Measurements from ENCODE around the gene SKP1.
A peak's percentile ranks its signal among the peaks of the same experiment; 100 is the strongest.
"Not testable (repeated sequence)": the region's sequence is repeated elsewhere in the genome, so short reads cannot be mapped to it uniquely, and the experiment has no call there.

Gene SKP1

DNA sequence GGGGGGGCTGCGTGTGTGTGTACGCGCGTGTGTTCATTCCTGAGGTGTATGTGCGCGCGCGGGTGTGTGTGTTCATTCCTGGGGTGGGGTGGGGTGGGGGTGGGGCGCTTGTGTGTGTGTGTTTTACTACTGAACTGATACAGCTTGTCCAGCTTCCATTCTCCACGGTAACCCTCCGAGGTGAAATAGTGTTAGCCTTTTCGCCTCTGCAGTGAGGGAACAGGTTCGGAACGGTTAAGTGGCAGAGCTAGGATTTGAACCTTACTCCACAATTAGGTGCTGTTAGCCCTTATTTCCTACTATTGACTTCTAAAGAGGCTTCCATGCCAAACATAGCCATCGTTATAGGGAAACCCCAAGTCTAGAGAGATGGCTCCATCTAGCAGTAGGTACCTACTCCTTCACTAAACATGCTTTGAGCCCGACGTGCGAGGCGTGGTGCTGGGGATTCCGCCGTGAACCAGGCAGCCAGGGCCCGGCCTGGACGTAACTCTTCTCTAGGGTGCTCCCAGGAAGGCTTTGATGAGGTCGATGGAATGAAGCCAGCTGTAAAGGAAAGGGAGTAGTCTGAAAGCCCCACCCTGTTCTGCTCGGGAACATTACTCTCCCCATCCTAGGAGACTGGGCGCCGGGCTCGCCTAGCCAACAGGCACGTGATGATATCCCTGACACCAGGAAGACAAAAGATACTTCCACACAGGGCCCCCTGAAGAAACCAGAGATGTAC lies 782 bp upstream of the SKP1 start:
- no peak for DNase-seq

DNA sequence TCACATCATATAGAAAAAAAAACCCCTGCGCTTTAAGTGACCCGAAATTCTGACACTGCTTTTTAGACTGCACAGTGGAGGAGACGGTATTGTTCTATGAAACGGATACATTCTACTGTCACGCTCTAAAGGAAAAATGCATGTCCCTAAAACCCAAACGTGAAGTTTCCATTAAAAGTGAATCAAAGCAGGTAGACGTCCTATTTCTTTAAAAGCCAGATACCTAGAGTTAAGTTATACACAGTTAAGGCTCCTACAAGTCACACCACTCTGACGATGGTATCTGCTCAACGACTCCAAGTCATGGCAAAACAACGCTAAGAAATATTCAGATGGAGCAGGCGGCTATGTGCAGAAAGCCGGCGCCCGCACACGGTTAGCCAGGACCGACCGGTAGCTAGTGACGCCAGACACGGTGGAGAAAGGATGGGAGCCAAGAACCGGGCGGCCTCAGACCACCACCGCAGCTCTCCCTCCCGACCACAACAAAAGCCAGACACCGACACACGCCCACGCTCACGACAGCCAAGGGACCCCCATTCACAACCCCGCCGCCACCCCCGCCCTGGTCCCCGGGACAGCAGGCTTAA lies 734 bp downstream of the SKP1 start:
- peak; percentile 59 for DNase-seq

DNA sequence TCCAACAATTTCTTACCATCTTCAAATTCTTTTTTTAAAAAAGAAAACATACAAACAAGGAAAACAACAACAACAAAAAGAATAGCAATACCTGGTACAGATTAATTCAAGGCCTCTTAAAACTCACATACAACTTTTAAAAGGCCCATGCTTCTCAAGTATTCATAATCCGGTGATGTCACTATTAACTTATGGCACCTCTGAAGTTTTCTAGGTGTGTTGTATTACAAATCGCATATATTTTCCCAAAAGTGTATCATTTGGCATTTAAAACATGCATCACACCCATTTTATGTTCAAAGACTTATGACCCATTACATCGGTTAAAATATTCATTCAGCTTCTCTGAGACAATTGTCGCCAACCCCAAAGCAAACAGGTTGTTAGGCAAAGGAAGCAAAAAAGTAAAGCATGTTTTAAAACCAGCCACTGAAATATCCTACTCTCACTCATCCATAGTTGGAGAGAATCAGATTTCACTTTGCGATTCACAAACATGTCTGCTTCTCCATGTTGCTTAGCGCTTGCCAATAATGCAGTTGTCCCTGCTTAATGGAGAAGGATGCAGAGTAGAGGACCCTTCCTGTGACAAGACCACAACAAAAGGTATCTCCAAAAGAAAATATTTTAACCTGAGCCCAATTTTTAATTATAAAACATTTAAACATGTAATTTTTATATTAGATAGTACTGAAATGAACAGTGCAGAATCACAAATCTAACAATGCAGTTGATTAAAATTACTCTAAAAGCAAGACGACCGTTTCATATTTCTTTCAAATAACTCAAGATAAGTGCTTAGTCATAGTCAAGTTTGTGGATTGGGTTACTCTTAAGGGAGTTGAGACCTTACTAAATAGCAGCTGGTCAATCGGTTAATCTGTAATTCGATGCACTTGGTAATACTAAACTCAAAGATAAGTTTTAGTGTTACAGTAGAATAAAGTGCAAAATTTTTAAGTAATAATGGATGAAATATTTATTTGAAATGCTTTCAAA lies 1.6 kb downstream of the SKP1 start:
- DNase-seq, result no peak

DNA sequence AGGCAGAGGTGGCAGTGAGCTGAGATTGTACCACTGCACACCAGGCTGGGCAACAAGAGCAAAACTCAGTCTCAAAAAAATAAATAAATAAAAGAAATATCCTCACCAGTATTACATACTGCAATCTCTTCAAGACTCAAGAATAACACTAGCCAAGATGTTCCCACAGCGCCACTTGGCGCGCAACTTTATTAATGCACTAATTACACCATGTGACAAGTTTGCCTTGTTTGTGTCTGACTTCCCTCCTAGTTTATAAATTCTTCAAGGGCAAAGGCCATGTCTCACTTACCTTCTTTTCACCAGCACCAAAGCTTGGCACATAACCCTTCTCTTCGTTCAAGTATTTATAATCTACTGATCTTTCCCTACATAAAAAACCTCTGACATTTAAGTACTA lies 4.8 kb downstream of the SKP1 start:
- no peak for DNase-seq

DNA sequence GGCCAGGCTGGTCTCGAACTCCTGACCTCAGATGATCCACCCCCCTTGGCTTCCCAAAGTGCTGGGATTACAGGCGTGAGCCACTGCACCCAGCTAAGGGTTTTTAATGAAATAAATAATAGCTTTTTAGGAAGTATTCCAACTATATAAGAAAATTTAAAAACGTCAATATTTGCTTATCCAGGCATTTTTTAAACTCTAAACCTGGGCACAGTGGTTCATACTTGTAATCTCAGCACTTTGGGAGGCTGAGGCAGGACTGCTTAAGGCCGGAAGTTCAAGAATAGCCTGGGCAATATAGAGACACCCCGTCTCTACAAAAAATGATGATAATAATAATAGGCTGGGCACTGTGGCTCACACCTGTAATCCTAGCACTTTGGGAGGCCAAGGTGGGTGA lies 14.2 kb downstream of the SKP1 start:
- DNase-seq, result no peak

DNA sequence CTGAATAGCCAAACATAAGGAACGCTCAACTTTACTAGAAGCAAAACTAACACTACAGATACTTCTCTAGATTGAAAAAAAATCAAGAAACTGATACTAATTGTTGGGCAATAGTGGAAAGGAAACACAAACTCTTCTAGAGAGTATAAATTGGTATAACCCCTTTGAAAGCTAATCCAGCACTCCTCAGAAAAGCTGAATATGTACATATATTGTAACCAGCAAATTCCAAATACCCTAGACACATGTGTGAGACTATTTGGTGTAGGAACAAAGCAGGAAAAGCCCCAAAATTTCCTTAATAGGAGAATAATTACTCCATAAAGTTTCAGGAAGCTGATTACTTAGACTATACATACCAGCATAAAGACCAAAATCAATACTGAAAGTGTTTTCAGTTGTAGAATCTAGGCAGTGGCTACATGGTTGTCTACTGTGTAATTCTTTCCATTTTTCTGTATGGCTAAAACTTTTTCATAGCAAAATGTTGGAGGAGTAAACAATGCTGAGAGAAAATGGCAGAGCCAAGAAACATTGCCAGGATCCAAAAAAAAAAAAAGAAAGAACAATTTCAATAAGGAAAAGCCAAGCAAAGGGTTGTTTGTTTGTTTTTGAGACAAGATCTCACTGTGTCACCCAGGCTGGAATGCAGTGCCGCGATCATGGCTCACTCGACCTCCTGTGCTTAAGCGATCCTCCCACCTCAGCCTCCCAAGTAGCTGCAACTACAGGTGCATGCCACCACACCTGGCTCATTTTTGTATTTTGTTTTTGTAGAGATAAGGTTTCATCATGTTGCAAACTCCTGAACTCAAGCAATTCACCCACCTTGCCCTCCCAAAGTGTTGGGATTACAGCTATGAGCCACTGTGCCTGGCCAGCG lies 15.0 kb downstream of the SKP1 start:
- DNase-seq, result no peak

DNA sequence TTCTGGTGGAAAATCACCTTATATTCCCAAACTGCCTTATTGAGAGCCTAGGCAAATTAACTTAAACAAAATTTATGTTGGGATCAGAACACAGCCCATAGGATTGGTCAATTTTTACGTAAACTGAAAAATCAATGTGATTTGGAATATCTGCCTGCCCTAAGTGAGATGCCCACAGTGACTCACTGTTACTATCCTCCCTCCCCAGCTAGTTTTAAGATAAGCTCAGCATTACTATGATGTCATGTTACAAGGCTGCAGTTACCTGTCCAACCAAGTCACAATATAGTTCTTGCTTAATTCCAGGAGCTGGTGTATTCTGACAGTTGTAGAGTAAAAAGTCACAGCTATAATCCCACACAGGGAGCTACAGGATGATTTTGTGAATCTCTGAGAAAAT lies 23.1 kb downstream of the SKP1 start:
- DNase-seq, result no peak

DNA sequence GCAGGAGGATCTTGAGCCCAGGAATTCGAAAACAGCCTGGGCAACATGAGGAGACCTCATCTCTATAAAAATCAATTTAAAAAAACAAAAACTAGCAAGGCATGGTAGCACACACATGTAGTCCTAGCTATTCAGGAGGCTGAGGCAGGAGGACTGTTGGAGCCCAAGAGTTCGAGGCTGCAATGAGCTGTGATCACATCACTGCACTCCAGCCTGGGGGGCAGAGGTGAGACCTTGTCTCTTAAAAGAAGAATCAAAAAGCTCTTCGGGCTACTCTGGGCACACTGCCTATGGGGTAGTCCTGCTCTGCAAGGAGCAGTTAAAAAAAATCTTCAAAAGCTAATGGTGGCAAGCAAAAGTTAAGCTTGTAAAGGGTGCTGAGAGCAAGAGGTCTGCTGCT lies 23.5 kb downstream of the SKP1 start:
- DNase-seq, result no peak

DNA sequence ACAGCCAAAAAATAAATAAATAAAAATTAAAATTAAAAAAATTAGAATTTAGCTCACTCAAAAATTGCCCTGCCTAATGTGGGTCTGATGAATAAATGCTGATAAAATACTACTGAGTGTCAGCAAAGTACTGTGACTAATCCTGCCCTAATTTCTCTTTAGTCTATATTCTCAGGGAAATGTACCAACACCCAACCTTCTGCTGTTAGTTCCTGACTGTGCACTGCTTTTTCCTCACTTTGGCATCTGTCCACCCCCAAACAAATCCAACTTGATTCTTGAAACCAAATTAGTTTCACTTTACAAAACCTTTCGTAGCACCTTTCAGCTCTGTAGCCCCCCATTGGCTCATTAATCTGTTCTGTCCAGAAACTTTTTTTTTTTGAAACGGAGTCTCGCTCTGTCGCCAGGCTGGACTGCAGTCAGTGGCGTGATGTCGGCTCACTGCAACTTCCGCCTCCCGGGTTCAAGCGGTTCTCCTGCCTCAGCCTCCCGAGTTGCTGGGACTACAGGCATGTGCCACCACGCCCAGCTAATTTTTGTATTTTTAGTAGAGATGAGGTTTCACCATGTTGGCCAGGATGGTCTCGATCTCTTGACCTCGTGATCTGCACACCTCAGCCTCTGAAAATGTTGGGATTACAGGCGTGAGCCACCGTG lies 24.4 kb downstream of the SKP1 start:
- DNase-seq, result not testable (repeated sequence)

DNA sequence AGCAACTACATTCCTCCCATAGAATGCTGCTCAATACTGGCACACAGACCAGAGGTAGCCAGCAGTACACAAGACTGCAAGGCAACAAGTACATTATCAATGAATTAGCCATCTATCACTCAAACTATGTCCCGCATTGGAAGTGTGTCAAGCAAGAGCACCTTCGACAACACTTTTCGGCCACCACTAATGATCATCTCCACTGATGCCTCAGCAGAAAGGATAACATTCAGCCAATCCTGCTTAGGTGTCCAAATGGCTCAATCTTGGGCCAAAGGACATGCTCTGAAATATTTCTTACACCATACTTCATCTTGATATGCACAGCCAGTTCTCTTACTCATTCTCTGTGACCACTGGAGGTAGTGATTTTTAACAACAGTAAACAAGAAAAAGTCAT lies 25.0 kb downstream of the SKP1 start:
- no peak for DNase-seq

DNA sequence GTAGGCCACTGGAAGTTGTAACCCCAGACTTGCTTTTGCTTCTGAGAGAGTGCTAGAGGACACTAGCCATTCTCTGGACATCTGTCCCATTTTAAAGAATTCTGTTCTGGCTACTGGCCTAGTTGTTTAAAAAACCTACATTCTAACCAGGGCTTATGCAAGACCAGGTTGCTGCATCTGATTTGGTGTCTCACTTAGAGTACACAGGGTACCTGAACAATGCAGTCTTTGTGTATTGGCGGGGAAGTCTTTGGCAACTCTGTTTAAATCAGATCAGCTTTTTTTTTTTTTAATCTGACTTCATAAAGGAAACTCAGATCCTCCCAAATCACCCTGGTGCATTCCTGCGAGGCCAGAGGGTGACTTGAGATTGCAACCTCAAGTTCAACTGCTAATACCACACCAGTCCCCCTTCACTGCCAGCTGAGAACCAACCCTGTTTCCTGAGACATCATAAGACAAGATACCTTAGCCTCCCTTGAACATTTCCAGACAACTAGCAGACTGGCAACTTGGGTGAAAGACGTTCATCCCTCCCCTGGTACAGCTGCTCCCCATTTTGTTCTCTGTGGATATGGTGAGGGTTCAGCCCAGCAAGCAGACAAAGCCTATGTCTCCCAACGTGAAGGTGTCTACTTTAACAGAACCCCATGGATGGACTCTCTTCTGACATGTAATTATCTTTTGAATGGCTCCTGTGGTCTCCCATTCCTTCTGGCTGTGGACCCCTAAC lies 27.0 kb downstream of the SKP1 start:
- no peak for DNase-seq

DNA sequence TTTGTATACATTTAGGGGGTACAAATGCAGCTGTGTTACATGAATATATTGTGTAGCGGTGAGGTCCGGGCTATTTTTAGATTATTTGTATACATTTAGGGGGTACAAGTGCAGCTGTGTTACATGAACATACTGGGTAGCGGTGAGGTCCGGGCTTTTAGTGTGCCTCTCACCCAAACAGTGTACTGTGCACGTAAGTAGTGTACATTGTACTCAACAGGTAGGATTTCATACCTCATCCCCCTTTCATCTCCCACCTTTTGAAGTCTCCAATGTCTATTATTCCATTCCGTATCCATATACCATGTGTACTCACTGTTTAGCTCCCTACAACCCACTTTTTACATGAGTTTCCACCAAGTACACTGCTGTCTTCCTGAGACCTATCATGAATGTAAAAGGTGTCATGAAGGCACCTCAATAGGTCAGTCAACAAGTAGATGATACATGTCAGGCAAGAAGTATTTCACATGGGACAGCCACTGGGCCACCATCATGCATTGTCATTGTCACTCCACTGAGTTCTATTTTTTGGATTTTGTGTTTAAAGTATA lies 27.7 kb downstream of the SKP1 start:
- DNase-seq, result no peak

DNA sequence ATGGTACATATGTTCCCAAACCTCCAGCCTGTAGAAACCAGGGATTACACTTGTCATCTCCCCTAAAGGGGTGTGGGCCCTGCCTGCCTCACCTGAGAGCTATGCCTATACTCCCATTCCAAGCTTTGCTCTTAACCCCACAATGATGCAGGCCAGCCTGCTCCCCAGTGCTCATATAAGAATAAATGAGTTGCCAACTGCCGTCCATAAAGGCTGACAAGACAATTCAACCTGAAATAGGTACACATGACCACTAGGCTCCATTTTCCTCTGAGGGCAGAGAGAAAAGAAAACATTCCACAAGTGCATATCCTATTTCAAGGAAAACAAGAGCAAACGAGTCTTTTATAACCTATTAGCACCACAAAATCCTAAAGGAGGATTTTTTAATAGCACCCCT lies 28.4 kb downstream of the SKP1 start:
- DNase-seq, result no peak

DNA sequence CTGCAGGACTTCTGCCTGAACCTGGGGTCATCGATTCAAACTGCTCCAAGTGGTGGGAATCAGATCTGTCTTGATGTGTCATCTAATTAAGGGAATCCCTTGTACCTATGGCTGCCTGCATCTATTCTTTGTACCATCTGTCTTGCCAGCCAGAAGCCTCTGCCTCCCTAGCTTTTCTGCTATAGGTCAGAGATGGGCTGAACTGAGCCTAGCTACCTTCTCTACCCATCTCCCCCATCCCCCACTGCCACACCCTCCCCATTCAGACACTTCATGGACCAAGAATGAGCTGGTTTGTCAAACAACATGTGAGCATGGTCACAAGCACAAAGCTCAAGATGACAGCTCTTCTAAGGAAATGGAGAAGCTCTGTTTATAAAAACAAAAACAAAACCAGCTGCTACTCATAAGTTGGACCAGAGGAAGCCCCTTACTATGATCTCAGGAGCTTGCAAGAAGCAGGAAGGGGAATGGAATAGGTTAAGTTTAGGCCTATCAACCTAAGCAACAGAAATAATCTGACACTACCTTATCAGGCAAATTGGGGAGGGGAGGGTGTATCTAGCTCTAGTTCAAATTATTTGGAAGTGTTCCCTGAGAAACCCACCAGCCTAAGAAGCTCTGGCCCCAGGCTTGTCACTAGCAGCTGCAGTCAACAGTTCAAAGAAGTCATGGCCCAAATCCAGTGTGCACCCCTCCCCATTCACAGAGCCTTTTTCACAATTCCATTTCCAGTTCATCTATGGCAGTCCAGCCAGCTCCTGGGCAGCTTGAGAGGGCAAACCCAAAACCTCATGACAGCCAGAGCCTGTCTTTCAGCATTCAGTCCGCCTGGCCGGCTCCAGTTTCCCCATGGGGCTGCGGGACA lies 29.9 kb downstream of the SKP1 start:
- no peak for DNase-seq

DNA sequence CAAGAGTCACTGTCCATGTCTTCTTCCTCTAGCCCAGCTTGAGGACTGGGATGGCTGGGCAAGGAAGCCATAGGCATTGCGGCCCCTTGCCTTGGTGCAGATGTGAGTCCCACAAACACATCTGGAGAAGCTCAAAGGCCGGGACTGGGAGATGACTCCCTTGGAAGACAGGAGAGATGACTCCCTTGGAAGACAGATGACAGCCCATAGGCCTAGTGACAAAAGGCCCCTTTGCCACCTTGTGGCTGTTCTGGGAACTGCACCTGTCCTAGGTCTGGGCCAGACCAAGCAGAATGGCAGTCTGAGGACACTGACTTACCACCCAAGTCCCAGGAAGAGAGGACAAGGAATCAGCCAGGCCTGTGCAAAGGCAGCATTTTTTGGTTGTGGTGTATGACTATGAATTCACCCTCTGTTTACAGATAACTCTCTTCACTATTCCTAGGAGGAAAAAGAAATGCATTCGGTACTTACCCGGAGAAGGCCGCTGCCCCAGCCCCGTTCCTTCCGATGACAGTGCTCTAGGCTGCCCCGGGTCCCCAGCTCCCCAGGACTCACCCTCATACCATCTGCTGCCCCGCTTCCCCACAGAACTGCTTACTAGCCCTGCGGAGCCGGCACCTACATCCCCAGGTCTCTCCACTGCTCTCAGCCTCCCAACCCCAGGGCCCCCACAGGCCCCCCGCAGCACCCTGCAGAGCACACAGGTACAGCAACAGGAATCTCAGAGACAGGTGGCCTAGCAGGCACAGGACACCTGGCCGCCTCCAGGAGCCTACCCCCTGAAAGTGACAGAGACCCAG lies 30.8 kb downstream of the SKP1 start:
- peak; percentile 81 for DNase-seq

DNA sequence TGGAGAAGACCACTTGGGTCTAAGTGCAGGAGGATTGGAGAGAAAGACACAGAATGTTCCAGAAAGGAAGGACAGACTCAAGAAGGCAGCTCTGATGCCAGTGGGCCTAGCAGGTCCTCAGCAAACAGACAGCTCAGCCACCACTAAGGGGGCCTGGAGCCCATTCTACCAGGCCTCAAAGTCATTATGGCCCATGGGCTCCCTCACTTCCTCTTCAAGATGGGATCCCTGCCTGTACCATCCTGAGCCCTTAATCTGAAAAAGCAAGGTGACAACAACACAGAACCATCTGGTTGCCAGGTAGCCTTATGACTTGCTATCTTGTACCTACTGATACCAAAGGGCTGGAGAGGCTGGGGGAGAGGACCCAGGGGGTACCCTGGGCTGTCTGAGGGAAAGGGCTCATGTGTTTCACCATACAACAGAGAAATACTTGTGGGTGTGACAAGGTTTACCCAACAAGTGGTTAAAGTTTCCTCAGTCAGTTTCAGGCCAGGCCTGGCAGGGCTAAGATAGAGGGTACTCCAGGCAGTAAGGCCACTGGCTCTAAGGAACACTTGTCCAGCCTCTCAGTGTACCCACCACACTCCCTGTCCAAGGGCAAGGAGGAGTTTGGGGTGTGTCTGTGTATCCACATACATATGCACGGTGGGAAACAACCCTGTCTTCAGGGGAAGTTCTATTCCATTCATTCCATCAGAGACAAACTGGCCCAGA lies 31.6 kb downstream of the SKP1 start:
- DNase-seq, result peak; percentile 19

DNA sequence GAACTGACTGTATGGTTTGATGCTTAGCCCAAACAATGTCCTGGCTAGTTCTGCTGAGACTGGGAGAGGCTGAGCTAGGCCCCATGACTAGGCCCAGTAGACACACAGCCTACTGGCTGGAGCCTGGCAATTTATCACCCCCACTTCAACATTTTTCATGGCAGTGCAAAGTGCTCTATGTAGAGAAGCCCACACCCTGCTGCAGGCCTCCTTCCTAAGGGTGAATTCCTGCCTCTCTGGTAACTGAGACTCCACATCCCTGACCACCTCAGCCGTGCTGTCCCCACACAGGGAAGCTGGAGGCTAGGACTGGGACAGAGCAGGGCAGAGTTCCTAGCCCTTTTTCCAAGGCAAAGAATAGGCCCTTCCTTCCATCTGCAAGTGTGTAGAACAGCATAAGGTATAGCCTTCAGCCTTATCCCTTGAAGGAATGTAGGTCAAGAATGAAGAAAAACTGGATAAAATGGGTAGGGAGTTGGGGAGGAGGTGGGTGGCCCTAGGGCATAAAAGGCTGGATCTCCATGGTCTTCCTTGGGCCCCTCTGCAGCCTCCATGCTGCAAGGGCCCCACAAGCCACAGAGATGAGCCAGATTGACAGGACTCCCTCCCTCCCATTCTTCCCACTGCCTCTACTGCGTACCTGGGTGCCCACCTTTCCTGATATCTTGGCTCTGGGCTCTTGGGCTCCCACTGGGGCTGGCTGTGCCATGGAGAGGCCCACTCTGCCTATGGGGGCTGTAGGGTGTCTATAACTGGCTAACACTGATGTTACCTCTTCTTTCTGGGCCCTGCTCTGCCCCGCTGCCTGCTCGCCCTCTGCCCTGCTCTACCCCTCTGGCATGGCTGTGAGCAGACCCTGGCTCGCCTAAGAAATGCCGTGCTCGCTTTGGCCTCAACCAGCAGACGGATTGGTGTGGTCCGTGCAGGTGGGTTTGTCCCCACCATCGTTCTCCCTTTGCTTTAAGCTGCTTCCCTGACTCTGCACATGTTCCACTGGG lies 32.5 kb downstream of the SKP1 start:
- peak; percentile 13 for DNase-seq

Data from femur (tissue), 1 donor.